Measurements from ENCODE around the gene DCAF4L1.

DCAF4L1 gene

GRCh38 chr4:41998019-41998418 lies 16.5 kb downstream of the DCAF4L1 start:
- no peak overlapping the region for H3K4me3 ChIP-seq (replicated peaks in 1 of 2; ENCODE audit: low read depth in 2 of 2, low read length in 2 of 2)
- no peak for TF ChIP-seq CTCF (IDR thresholded peaks at IDR 0.05; ENCODE audit: low read depth, low read length)
- no peak for DNase-seq (ENCODE audit: low read depth in 2 of 2)

GRCh38 chr4:41999321-41999720 lies 17.8 kb downstream of the DCAF4L1 start:
- no peak overlapping the region for H3K4me3 ChIP-seq (replicated peaks in 1 of 2; ENCODE audit: low read depth in 2 of 2, low read length in 2 of 2)
- DNase-seq (ENCODE audit: low read depth in 2 of 2), result no peak
- TF ChIP-seq CTCF (IDR thresholded peaks at IDR 0.05; ENCODE audit: low read depth, low read length), result no peak

- no peak for TF ChIP-seq CTCF (IDR thresholded peaks at IDR 0.05; ENCODE audit: low read depth, low read length)
Measured at GRCh38 chr4:42008011-42008786, 26.6 kb downstream of the DCAF4L1 start.

GRCh38 chr4:42015438-42015837 lies 33.9 kb downstream of the DCAF4L1 start:
- TF ChIP-seq CTCF (IDR thresholded peaks at IDR 0.05; ENCODE audit: low read depth, low read length), result no peak
- no peak for DNase-seq (ENCODE audit: low read depth in 2 of 2)
- H3K4me3 ChIP-seq (replicated peaks in 1 of 2; ENCODE audit: low read depth in 2 of 2, low read length in 2 of 2), result no peak overlapping the region

More at GRCh38 chr4:42008011-42008786, 26.6 kb downstream of the DCAF4L1 start:
- H3K4me3 ChIP-seq (replicated peaks in 1 of 2; ENCODE audit: low read depth in 2 of 2, low read length in 2 of 2), result no peak overlapping the region
- DNase-seq (ENCODE audit: low read depth in 2 of 2), result no peak

GRCh38 chr4:42018451-42018850 lies 36.9 kb downstream of the DCAF4L1 start:
- H3K4me3 ChIP-seq (replicated peaks in 1 of 2; ENCODE audit: low read depth in 2 of 2, low read length in 2 of 2), result no peak overlapping the region
- TF ChIP-seq CTCF (IDR thresholded peaks at IDR 0.05; ENCODE audit: low read depth, low read length), result no peak
- no peak for DNase-seq (ENCODE audit: low read depth in 2 of 2)

All from cardiac fibroblast (primary cell).